K562 (cell line): ENCODE data around the gene RTL10. TPM values are rescaled to one million over a fixed set of nuclear protein-coding genes. Genes with fewer than 3 reads are reported as not detected.

ENCODE experiments used
- EP300 ChIP-seq: IDR thresholded peaks from 2 replicates; pipeline ENCODE4 v1.6.1; 2012; ENCODE audit warnings: low read length, improper control_type of control experiment
- FIP1L1 ChIP-seq: fragments of 200-400 bp; formaldehyde crosslinking; IDR thresholded peaks from 2 replicates; pipeline ENCODE4 v1.6.1; 2018; ENCODE audit warnings: mild to moderate bottlenecking, low read depth, low read length; ENCODE audit not compliant: poor library complexity, severe bottlenecking
- MEIS2 ChIP-seq: fragments of 450-650 bp; IDR thresholded peaks from 2 replicates; pipeline ENCODE4 v1.6.1; 2014; ENCODE audit warnings: mild to moderate bottlenecking; ENCODE audit not compliant: partially characterized antibody
- MIER1 ChIP-seq: fragments of 450-650 bp; IDR thresholded peaks from 2 replicates; pipeline ENCODE4 v1.6.1; 2016; ENCODE audit warnings: antibody characterized with exemption, mild to moderate bottlenecking, low read depth
- PRDM10 ChIP-seq: fragments of 450-650 bp; IDR thresholded peaks from 2 replicates; pipeline ENCODE4 v1.6.1; 2018; ENCODE audit not compliant: partially characterized antibody
- RBBP5 ChIP-seq: fragments of 200-600 bp; sonication (generic); IDR thresholded peaks from 2 replicates; pipeline ENCODE4 v1.6.1; 2012; ENCODE audit warnings: borderline replicate concordance, mild to moderate bottlenecking, low read length, control low read depth, inconsistent platforms; ENCODE audit not compliant: insufficient read depth, poor library complexity, severe bottlenecking
- TSC22D4 ChIP-seq: fragments of 450-650 bp; IDR thresholded peaks from 2 replicates; pipeline ENCODE4 v1.6.1; 2016; ENCODE audit warnings: missing genetic modification characterization, missing biosample characterization, control low read depth
- ZBTB40 ChIP-seq, 2 experiments: fragments of 450-650 bp in 1 of 2; sonication (generic) in 1 of 2; formaldehyde crosslinking in 1 of 2; IDR thresholded peaks; 2 replicates each; pipeline versions ENCODE4 v1.7.1 to v1.9.0; 2016 to 2022; ENCODE audit warnings: inconsistent platforms in 1 of 2, mild to moderate bottlenecking in 1 of 2, missing genetic modification reagents in 1 of 2
- polyA plus RNA-seq, 8 experiments: library from polyadenylated mRNA; depleted of rRNA in 4 of 8; stranded (reverse) in 5 of 8; unstranded in 3 of 8; fragments of >200 nt; fragmentation: Nextera tagmentation in 2 of 8; fragmentation: Illumina TruSeq in 1 of 8; extraction: Ambion mirVana in 2 of 8; extraction: Trizol in 1 of 8; gene quantifications; 2 replicates each; pipeline versions ENCODE4 v1.2.1 to v1.2.3, GENCODE V29; 2011 to 2014; ENCODE audit warnings: inconsistent platforms in 1 of 8, missing spikeins in 1 of 8
- total RNA-seq, 7 experiments: library from RNA; depleted of rRNA in 6 of 7; stranded (reverse); fragments of >200 nt in 6 of 7; fragmentation: Illumina TruSeq in 2 of 7; extraction: Trizol in 2 of 7; gene quantifications; 2 replicates each; pipeline versions ENCODE4 v1.2.1 to v1.2.3, GENCODE V29; 2011 to 2021; ENCODE audit warnings: low replicate concordance in 1 of 7

Gene RTL10
- total and polyA plus RNA-seq, 9 of the 15 experiments (the other 6 are each of a cell fraction or from before 2014, with no cell fraction given) = 19.8 to 75.5 (median 32.5) TPM

GRCh38 chr22:19874307-19875060, 19.8 kb upstream of the RTL10 start (continued):
- TF ChIP-seq PRDM10 (peak; percentile 5), ZBTB40 (IDR thresholded peaks at IDR 0.05) (no peak), ZBTB40 (CRISPR knock-in tag; IDR thresholded peaks at IDR 0.05) (0 out of 2 replicates have a peak, but pooled peaks have one; percentile 9), FIP1L1 (peak; percentile 8), MEIS2 (peak; percentile 45), EP300 (peak; percentile 3; the same call in 1 of the 2 replicates), TSC22D4 (tag) (no peak), RBBP5 (peak; percentile 3), MIER1 (no peak)
